GM23338 (cell line): ENCODE measurements around the gene TOX2. TPM values are rescaled to one million over a fixed set of nuclear protein-coding genes. Genes with fewer than 3 reads are reported as not detected.
A peak's percentile ranks its signal among the peaks of the same experiment; 100 is the strongest.

Source experiments
- ATAC-seq: fragments of 200-7000 bp; cut with Tn5 transposase; 3 replicates; pipeline ENCODE4 v1.9.1; 2020
- DNase-seq: peaks from one replicate; pipeline ENCODE4 v3.0.0-alpha.2; 2015; ENCODE audit warnings: low spot score
- H2AFZ ChIP-seq: fragments of 200-600 bp; sonication (generic); 2 replicates; pipeline ENCODE4 v1.8.0; 2016; ENCODE audit warnings: antibody characterized with exemption, mild to moderate bottlenecking, moderate library complexity
- H3F3A ChIP-seq: fragments of 200-600 bp; sonication (generic); replicated peaks from 2 replicates; pipeline ENCODE4 v1.8.0; 2017; ENCODE audit warnings: antibody characterized with exemption, mixed run types, low read depth
- H3K27ac ChIP-seq: fragments of 200-600 bp; sonication (generic); 2 replicates; pipeline ENCODE4 v1.6.1; 2016; ENCODE audit warnings: low read depth
- H3K27me3 ChIP-seq: fragments of 200-600 bp; sonication (generic); 2 replicates; pipeline ENCODE4 v1.8.0; 2016; ENCODE audit warnings: mild to moderate bottlenecking, mixed run types, moderate library complexity; ENCODE audit not compliant: insufficient read depth
- H3K36me3 ChIP-seq: fragments of 200-600 bp; sonication (generic); 2 replicates; pipeline ENCODE4 v1.8.0; 2016; ENCODE audit warnings: mild to moderate bottlenecking; ENCODE audit not compliant: insufficient read depth
- H3K4me1 ChIP-seq: fragments of 200-600 bp; sonication (generic); 2 replicates; pipeline ENCODE4 v1.8.0; 2016; ENCODE audit warnings: mild to moderate bottlenecking, moderate library complexity; ENCODE audit not compliant: insufficient read depth
- H3K4me2 ChIP-seq: fragments of 200-600 bp; sonication (generic); 2 replicates; pipeline ENCODE4 v1.7.1; 2017; ENCODE audit warnings: mixed run types
- H3K4me3 ChIP-seq: fragments of 200-600 bp; sonication (generic); 2 replicates; pipeline ENCODE4 v1.6.1; 2016; ENCODE audit warnings: mixed run types
- H3K79me2 ChIP-seq: fragments of 200-600 bp; sonication (generic); replicated peaks from 2 replicates; pipeline ENCODE4 v1.8.0; 2017; ENCODE audit warnings: mild to moderate bottlenecking; ENCODE audit not compliant: insufficient read depth
- H3K9me2 ChIP-seq: fragments of 200-600 bp; sonication (generic); 2 replicates; pipeline ENCODE4 v1.8.0; 2017; ENCODE audit not compliant: insufficient read depth
- H4K20me1 ChIP-seq: fragments of 200-600 bp; sonication (generic); replicated peaks from 2 replicates; pipeline ENCODE4 v1.8.0; 2017; ENCODE audit warnings: mild to moderate bottlenecking; ENCODE audit not compliant: insufficient read depth
- H3K27ac Mint-ChIP-seq: 2 replicates; pipeline ENCODE4 v1.8.0; 2020; ENCODE audit warnings: inconsistent platforms, mild to moderate bottlenecking, moderate library complexity, mixed read lengths
- H3K27me3 Mint-ChIP-seq: 3 replicates; pipeline ENCODE4 v1.8.0; 2022; ENCODE audit warnings: low read depth, mild to moderate bottlenecking, moderate library complexity, mixed read lengths, inconsistent platforms; ENCODE audit not compliant: insufficient read depth, poor library complexity
- H3K36me3 Mint-ChIP-seq: 3 replicates; pipeline ENCODE4 v1.8.0; 2021; ENCODE audit warnings: low read depth, mild to moderate bottlenecking, inconsistent platforms, moderate library complexity, mixed read lengths
- H3K4me1 Mint-ChIP-seq: 3 replicates; pipeline ENCODE4 v1.8.0; 2020; ENCODE audit warnings: mild to moderate bottlenecking, inconsistent platforms, mixed read lengths
- H3K4me3 Mint-ChIP-seq: 3 replicates; pipeline ENCODE4 v1.8.0; 2021; ENCODE audit warnings: moderate library complexity, mild to moderate bottlenecking, inconsistent platforms, mixed read lengths
- H3K9me3 Mint-ChIP-seq: 3 replicates; pipeline ENCODE4 v1.8.0; 2020; ENCODE audit warnings: moderate library complexity, mild to moderate bottlenecking, inconsistent platforms, mixed read lengths
- CREB1 ChIP-seq: fragments of 250-450 bp; sonication (Bioruptor Pico); IDR thresholded peaks from 2 replicates; pipeline ENCODE4 v1.5.0; 2020; ENCODE audit warnings: low read depth, mild to moderate bottlenecking, moderate library complexity
- CTCF ChIP-seq, 2 experiments: fragments of 200-600 bp in 1 of 2; sonication (generic) in 1 of 2; conservative IDR thresholded peaks; 2 replicates each; pipeline versions ENCODE4 v1.5.1 to v1.6.1; 2016 to 2017; ENCODE audit warnings: antibody characterized with exemption in 2 of 2, low read depth in 2 of 2, mild to moderate bottlenecking in 2 of 2, moderate library complexity in 1 of 2
- EZH2 ChIP-seq: fragments of 200-600 bp; sonication (generic); IDR thresholded peaks from one replicate; pipeline ENCODE4 v1.8.0; 2017; ENCODE audit warnings: antibody characterized with exemption, mild to moderate bottlenecking, low read depth; ENCODE audit not compliant: unreplicated experiment
- EZH2phosphoT487 ChIP-seq: fragments of 200-600 bp; sonication (generic); IDR thresholded peaks from one replicate; pipeline ENCODE4 v1.8.1; 2018; ENCODE audit warnings: antibody characterized with exemption; ENCODE audit not compliant: unreplicated experiment
- JUNB ChIP-seq: IDR thresholded peaks from one replicate; pipeline ENCODE4 v1.6.1; 2016; ENCODE audit warnings: antibody characterized with exemption; ENCODE audit not compliant: unreplicated experiment
- POLR2AphosphoS5 ChIP-seq: IDR thresholded peaks from 2 replicates; pipeline ENCODE4 v1.6.1; 2016; ENCODE audit warnings: antibody characterized with exemption, low read depth
- STAT1 ChIP-seq: IDR thresholded peaks from one replicate; pipeline ENCODE4 v1.6.1; 2016; ENCODE audit warnings: antibody characterized with exemption; ENCODE audit not compliant: unreplicated experiment
- polyA plus RNA-seq: library from polyadenylated mRNA; unstranded; fragments of >200 nt; fragmentation: Nextera tagmentation; extraction: Ambion mirVana; gene quantifications from 2 replicates; pipeline ENCODE4 v1.2.1, GENCODE V29; 2016
- total RNA-seq: library from RNA; depleted of rRNA; stranded (reverse); fragments of >200 nt; shearing (Covaris generic); gene quantifications from 2 replicates; pipeline ENCODE4 v1.2.3, GENCODE V29; 2014

Gene TOX2
- total and polyA plus RNA-seq, 2 experiments from 2014 or later = 1.4 to 1.5 TPM

GRCh38 chr20:43915211-43916072 lies 790 bp downstream of the TOX2 start:
- peak; percentile 68 for ATAC-seq

GRCh38 chr20:43916073-43916880 lies 1.6 kb downstream of the TOX2 start:
- peaks cover 9% of the 10 kb centered on the region for H3K9me3 Mint-ChIP-seq
- H3K79me2 ChIP-seq = no peaks in the 10 kb centered on the region
- no peak overlapping the region for H3K27ac Mint-ChIP-seq
- H3K27me3 ChIP-seq = peaks cover 54% of the 10 kb centered on the region
- peak overlapping the region; percentile 94 for H2AFZ ChIP-seq
- ATAC-seq (peak; percentile 52), DNase-seq (peak; percentile 36)
- peaks cover 16% of the 10 kb centered on the region; the same call in 2 of the 3 replicates for H3K4me1 Mint-ChIP-seq
- H3K9me2 ChIP-seq = no peaks in the 10 kb centered on the region
- H3F3A ChIP-seq = no peaks in the 10 kb centered on the region
- H3K4me3 ChIP-seq = peak overlapping the region; percentile 63
- H3K4me1 ChIP-seq = no peaks in the 10 kb centered on the region
- H3K36me3 ChIP-seq = no peaks in the 10 kb centered on the region
- TF ChIP-seq STAT1 = no peak
- TF ChIP-seq EZH2phosphoT487 = no peak
- TF ChIP-seq EZH2 = peak; percentile 4
- no peaks in the 10 kb centered on the region for H3K36me3 Mint-ChIP-seq
- no peaks in the 10 kb centered on the region for H4K20me1 ChIP-seq
- peak overlapping the region; percentile 88 for H3K4me2 ChIP-seq
- H3K4me3 Mint-ChIP-seq = peak overlapping the region; percentile 82
- peaks cover 29% of the 10 kb centered on the region for H3K27me3 Mint-ChIP-seq
- no peak overlapping the region for H3K27ac ChIP-seq

More at GRCh38 chr20:43915211-43916072, 790 bp downstream of the TOX2 start:
- Mint-ChIP-seq H3K4me3 (peak overlapping the region; percentile 82), H3K27ac (no peak overlapping the region), H3K4me1 (peaks cover 16% of the 10 kb centered on the region; the same call in 2 of the 3 replicates), H3K27me3 (peaks cover 28% of the 10 kb centered on the region), H3K36me3 (no peaks in the 10 kb centered on the region), H3K9me3 (peaks cover 11% of the 10 kb centered on the region)
- TF ChIP-seq EZH2phosphoT487 (no peak), EZH2 (peak; percentile 45)
- Histone ChIP-seq H3K4me2 (peak overlapping the region; percentile 88), H3K4me1 (no peaks in the 10 kb centered on the region), H3K4me3 (peak overlapping the region; percentile 63), H3K79me2 (no peaks in the 10 kb centered on the region), H3K36me3 (no peaks in the 10 kb centered on the region), H2AFZ (peak overlapping the region; percentile 94), H3K27ac (no peak overlapping the region), H4K20me1 (no peaks in the 10 kb centered on the region), H3F3A (no peaks in the 10 kb centered on the region), H3K9me2 (no peaks in the 10 kb centered on the region), H3K27me3 (peaks cover 54% of the 10 kb centered on the region)
- peak; percentile 67 for DNase-seq

- Histone ChIP-seq H3K27ac (no peak overlapping the region), H4K20me1 (no peaks in the 10 kb centered on the region), H3K9me2 (no peaks in the 10 kb centered on the region), H3K79me2 (no peaks in the 10 kb centered on the region), H3K4me3 (peak overlapping the region; percentile 63; the same call in 1 of the 2 replicates), H3K27me3 (peaks cover 54% of the 10 kb centered on the region), H3F3A (no peaks in the 10 kb centered on the region), H3K36me3 (no peaks in the 10 kb centered on the region), H2AFZ (no peak overlapping the region), H3K4me2 (peak overlapping the region; percentile 88), H3K4me1 (no peaks in the 10 kb centered on the region)
- DNase-seq = peak; percentile 25
- Mint-ChIP-seq H3K27me3 (peaks cover 31% of the 10 kb centered on the region), H3K4me3 (peak overlapping the region; percentile 60; the same call in 2 of the 3 replicates), H3K36me3 (no peaks in the 10 kb centered on the region), H3K9me3 (peaks cover 8% of the 10 kb centered on the region), H3K4me1 (peaks cover 16% of the 10 kb centered on the region; the same call in 2 of the 3 replicates), H3K27ac (no peak overlapping the region)
- ATAC-seq = peak; percentile 4; the same call in 2 of the 3 replicates
- TF ChIP-seq POLR2AphosphoS5 (no peak), JUNB (no peak), CTCF (conservative IDR thresholded peaks at IDR 0.05; ENCODE audit: low read depth in 2 of 2) (no peak), CREB1 (CRISPR knock-in tag) (no peak), EZH2 (no peak)
Observed at GRCh38 chr20:43916881-43917371, 2.3 kb downstream of the TOX2 start.
